IPS-20b (cell line): ENCODE results near the gene ZDHHC4.
A peak's percentile ranks its signal among the peaks of the same experiment; 100 is the strongest.

Experiments used
- H3K27ac ChIP-seq: one replicate; pipeline ENCODE4 v1.5.1; 2013; ENCODE audit warnings: low read length
- H3K27me3 ChIP-seq: 2 replicates; pipeline ENCODE4 v1.6.1; 2013; ENCODE audit warnings: mild to moderate bottlenecking, low read length, inconsistent platforms; ENCODE audit not compliant: insufficient read depth
- H3K36me3 ChIP-seq: 2 replicates; pipeline ENCODE4 v1.6.1; 2013; ENCODE audit warnings: low read depth, mild to moderate bottlenecking, inconsistent platforms, low read length, moderate library complexity; ENCODE audit not compliant: insufficient read depth
- H3K4me1 ChIP-seq: 2 replicates; pipeline ENCODE4 v1.6.1; 2013; ENCODE audit warnings: mild to moderate bottlenecking, control low read depth, inconsistent platforms, low read length, moderate library complexity; ENCODE audit not compliant: insufficient read depth
- H3K4me3 ChIP-seq: 2 replicates; pipeline ENCODE4 v1.5.1; 2013; ENCODE audit warnings: mild to moderate bottlenecking, low read length, inconsistent platforms
- H3K9ac ChIP-seq: 2 replicates; pipeline ENCODE4 v1.6.1; 2013; ENCODE audit warnings: low read depth, mild to moderate bottlenecking, inconsistent platforms, low read length, moderate library complexity
- H3K9me3 ChIP-seq: 2 replicates; pipeline ENCODE4 v1.6.1; 2013; ENCODE audit warnings: mild to moderate bottlenecking, low read depth, low read length, inconsistent platforms; ENCODE audit not compliant: insufficient read depth

Gene ZDHHC4

DNA sequence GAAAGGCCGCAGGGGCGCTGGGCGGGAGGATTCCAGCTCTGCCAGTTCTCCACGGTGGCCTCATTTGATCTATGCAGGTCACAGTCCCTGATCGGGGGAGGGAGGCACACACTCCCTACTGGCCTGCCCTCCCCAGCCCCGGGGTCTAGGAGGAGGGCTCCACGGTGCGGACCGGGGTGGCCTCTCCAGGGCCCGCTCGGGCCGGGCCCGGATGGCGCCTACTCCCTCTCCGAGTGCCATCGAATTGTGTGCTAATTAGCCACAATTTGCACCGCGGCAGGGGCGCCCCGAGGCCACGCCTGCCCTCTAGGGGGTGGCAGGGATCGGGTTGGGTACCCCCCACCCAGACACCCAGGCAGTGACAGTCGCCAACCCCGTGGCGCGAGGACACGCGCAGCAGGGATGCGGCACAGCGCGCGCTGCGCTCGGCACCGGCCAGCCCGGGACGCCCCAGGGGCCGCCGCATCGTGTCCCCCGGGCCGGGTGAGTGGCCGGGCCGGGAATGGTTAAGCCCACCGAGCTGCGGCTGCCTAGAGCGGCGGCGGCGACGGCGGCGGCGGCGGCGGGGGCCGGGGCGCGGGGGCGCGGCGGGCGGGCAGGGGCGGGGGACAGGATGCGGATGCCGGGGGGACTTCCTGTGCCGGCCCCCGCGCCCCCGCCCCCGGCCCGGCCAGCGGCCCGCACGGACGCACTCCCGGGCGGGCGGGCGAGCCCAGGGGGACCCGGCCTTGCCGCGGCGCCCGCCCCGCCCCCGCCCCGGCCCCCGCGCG, 37.9 kb downstream of the ZDHHC4 start, which contains the start of gene ZNF853:
TSS of gene ZNF853 (plus strand) at position 658 of the 770 bp plus-strand sequence. CDS start 565 bp downstream, outside the sequence.
- peak within 1 kb of the TSS; percentile 76 for H3K4me3 ChIP-seq
- no peak within 1 kb of the TSS for H3K27ac ChIP-seq
- peaks cover 11% of the 10 kb centered on the region; the same call in 1 of the 2 replicates for H3K27me3 ChIP-seq
- H3K9me3 ChIP-seq, result no peaks in the 10 kb centered on the region
- peaks cover 6% of the 10 kb centered on the region; the same call in 1 of the 2 replicates for H3K36me3 ChIP-seq
- H3K9ac ChIP-seq, result peak within 1 kb of the TSS; percentile 63; the same call in 1 of the 2 replicates
- H3K4me1 ChIP-seq, result peaks cover 11% of the 10 kb centered on the region

DNA sequence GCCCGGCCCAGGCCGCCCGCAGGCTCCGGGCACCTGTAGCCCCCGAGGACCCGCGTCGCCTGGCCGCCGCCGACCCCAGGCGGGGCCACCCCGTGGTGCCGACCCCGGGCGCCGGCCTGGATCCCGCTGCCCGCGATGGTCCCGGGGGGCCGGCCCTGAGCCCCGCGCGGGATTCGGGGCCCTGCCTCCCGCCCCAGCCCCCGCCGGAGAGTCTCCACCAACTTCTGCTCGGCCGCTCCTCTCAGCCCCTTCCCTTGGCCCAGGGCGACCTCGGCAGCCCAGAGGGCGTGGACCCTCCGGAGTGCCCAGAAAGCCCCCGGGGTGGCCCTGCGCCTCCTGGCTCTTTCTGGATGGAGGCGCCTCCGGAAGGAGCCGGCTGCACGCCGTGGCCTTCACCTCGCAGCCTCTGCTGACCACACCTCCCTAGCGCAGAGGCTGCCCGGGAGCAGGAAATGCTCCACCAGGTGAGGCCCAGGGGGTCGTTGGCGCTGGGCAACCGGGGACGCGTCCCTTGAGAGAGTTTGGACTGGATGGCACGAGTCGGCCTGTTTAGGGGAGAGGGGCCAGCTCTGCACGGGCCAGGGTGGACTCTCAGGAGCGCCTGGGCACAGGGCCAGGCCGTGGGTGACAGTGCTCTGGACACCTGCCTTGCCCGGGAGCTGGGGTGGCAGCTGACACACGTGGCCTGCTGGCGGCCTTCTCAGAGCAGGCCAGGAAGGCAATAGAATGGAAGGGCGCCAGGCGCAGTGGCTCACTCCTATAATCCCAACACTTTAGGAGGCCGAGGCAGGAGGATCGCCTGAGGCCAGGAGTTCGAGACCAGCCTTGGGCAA, 38.7 kb downstream of the ZDHHC4 start:
- Histone ChIP-seq H3K9ac (no peak overlapping the region; the same call in 1 of the 2 replicates), H3K27ac (no peak overlapping the region), H3K4me3 (peak overlapping the region; percentile 70; the same call in 1 of the 2 replicates), H3K4me1 (peaks cover 11% of the 10 kb centered on the region), H3K9me3 (no peaks in the 10 kb centered on the region), H3K27me3 (peaks cover 11% of the 10 kb centered on the region; the same call in 1 of the 2 replicates), H3K36me3 (peaks cover 6% of the 10 kb centered on the region; the same call in 1 of the 2 replicates)

DNA sequence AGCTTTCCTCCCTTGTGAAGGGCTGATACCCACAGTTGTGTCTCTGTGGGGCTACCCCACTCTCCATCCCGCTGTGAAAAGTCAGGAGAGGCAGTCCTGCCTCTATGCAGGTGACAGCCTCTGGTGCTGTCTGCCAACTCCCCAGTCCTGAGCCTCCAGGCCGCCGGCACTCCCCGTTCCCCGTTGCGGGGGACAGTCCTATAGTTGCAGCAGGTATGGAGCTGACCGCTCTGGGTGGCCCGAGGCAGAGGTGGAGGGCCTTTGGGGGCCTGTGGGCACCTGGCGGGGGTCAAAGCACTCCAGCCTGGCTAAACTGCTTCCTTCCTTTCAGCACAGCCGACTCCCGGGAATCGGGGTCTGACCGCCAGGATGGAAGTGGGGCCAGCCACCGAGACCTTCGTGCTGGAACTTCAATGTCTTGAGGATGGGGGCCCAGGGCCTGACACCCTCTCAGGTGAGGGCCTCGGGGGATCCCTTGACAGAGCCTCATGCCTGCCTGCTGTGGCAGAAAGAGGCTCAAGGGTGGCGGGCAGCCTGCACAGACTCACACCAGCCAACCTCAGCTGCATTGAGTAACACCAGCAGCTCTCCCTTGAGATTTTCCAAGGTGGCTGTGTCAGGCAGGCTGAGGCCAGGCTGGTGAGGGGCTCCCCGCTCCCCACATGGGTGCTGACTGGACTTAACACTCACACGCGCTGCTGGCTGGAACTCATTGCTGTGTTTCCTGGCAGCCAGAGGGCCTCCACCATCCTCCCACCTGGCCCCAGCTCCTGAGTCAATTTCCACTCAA, 39.8 kb downstream of the ZDHHC4 start:
- Histone ChIP-seq H3K9ac (no peak overlapping the region), H3K27ac (no peak overlapping the region), H3K9me3 (no peaks in the 10 kb centered on the region), H3K4me1 (peaks cover 11% of the 10 kb centered on the region), H3K27me3 (peaks cover 11% of the 10 kb centered on the region; the same call in 1 of the 2 replicates), H3K4me3 (no peak overlapping the region), H3K36me3 (peaks cover 15% of the 10 kb centered on the region)

DNA sequence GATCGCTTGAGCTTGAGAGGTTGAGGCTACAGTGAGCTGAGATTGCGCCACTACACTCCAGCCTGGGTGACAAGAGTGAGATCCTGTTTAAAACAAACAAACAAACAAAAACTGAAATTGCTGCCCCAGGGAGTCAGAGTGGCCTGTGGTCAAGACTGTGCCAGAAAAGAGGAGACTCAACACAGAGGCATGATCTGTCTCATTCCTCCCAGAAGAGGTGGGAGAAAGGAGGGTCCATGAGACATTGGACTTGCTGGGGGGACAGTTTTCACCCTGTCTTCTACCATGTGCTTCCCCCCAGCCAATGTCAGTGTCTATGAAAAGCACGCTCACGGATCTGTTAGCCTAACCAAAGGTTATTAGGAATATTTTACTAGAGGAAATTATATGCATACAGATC, 41.4 kb downstream of the ZDHHC4 start:
- Histone ChIP-seq H3K9me3 (no peaks in the 10 kb centered on the region), H3K4me3 (no peak overlapping the region), H3K9ac (no peak overlapping the region), H3K4me1 (peaks cover 11% of the 10 kb centered on the region), H3K36me3 (peaks cover 23% of the 10 kb centered on the region), H3K27me3 (peaks cover 11% of the 10 kb centered on the region; the same call in 1 of the 2 replicates), H3K27ac (no peak overlapping the region)

DNA sequence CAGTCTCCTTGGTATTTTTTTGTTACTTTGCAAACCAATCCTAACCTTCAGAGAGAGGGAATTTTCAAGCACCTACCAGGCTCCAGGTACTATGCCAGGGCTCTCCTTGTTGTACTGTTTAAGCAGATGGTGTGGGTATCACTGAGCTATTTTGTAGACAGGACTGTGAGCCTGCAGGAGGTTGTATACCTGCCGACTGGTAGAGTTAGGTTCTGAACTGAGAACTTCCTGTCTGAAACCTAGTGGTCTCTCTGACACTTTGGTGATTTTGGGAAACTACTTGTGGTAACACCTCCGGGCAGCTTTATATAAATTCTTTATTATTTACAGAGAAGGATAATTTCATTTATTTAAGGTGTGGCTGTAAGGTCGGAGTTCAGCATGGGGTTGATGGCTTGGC, 42.7 kb downstream of the ZDHHC4 start:
- H3K27me3 ChIP-seq, result no peaks in the 10 kb centered on the region
- H3K4me1 ChIP-seq, result no peaks in the 10 kb centered on the region
- peaks cover 23% of the 10 kb centered on the region for H3K36me3 ChIP-seq
- H3K4me3 ChIP-seq, result no peak overlapping the region
- H3K9ac ChIP-seq, result no peak overlapping the region
- no peak overlapping the region for H3K27ac ChIP-seq
- no peaks in the 10 kb centered on the region for H3K9me3 ChIP-seq

DNA sequence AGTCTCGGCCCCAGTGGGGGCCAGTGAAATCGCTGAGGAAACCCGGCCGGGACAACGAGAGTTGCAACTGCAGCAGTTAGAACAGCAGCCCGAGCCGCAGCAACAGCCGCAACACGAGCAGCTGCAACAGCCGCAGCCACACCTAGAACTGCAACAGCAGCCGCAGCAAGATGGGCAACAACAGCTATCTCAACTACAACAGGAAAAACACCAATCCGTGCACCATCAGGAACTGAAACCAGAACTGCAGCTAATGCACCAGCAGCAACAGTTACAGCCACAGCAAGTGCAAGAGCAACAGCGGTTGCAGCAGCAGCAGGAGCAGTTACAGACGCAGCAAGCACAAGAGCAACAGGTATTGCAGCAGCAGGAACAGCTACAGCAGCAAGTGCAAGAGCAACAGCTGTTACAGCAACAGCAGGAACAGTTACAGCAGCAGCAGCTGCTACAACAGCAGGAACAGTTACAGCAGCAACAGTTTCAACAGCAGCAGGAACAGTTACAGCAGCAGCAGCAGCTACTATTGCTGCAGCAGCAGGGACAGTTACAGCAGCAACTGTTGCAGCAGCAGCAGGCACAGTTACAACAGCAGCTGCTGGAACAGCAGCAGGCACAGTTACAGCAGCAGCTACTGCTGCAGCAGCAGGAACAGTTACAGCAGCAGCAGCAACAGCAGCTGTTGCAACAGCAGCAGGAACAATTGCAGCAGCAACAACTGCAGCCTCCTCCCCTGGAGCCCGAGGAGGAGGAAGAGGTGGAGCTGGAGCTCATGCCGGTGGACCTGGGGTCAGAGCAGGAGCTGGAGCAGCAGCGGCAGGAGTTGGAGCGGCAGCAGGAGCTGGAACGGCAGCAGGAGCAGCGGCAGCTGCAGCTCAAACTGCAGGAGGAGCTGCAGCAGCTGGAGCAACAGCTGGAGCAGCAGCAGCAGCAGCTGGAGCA, 44.2 kb downstream of the ZDHHC4 start:
- H3K27ac ChIP-seq, result no peak overlapping the region
- no peak overlapping the region for H3K9ac ChIP-seq
- H3K9me3 ChIP-seq, result no peaks in the 10 kb centered on the region
- peaks cover 23% of the 10 kb centered on the region for H3K36me3 ChIP-seq
- H3K4me1 ChIP-seq, result no peaks in the 10 kb centered on the region
- H3K27me3 ChIP-seq, result no peaks in the 10 kb centered on the region
- no peak overlapping the region for H3K4me3 ChIP-seq

DNA sequence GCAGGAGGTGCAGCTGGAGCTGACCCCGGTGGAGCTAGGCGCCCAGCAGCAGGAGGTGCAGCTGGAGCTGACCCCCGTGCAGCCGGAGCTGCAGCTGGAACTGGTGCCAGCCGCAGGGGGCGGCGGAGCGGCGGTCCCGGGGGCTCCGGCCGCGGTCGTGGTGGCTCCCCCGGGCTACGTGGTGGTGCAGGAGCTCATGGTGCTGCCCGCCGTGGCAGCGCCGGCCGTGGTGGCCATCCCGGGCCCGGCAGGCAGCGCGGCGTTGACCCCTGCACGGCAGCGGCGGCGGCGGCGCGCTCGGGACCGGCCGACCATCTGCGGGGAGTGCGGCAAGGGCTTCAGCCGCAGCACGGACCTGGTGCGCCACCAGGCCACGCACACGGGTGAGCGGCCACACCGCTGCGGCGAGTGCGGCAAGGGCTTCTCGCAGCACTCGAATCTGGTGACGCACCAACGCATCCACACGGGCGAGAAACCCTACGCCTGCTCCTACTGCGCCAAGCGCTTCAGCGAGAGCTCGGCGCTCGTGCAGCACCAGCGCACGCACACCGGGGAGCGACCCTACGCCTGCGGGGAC, 45.0 kb downstream of the ZDHHC4 start:
- Histone ChIP-seq H3K36me3 (peaks cover 23% of the 10 kb centered on the region), H3K9ac (no peak overlapping the region), H3K27me3 (no peaks in the 10 kb centered on the region), H3K9me3 (no peaks in the 10 kb centered on the region), H3K4me1 (no peaks in the 10 kb centered on the region), H3K27ac (no peak overlapping the region), H3K4me3 (no peak overlapping the region)

DNA sequence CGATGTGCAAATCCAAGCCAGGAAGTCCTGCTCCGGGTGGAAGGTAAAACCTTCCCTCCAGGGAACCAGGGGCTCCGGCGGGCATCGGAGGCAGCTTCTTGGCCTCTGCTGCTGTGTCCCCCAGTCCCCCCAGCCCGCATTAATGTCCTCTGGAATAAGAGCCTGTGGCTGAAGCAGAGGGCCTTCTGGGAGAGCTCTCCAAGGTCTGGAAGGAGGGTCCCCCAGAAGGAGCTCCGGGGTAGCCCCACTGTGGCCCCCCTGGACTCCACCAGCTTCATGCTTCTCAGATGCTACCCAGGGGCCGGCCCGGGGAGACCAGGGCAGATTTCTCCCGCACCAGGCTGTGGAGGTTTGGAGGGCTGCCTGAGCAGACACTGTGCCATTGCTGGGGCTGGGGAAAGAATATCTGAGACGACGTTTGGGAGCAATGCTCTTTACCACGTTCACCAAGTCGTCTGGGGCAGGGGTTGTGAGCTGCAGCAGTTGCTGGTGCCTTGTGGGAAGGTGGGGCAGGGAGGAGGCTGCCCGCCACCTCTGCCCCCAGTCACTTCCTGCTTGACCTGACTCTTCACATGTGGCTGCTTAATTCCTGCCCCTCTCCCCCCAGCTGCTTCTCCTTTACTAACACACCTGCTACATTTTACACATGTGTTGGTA, 46.5 kb downstream of the ZDHHC4 start:
- H3K9me3 ChIP-seq, result no peaks in the 10 kb centered on the region
- no peak overlapping the region for H3K27ac ChIP-seq
- H3K36me3 ChIP-seq, result peaks cover 17% of the 10 kb centered on the region
- no peak overlapping the region for H3K4me3 ChIP-seq
- H3K9ac ChIP-seq, result no peak overlapping the region; the same call in 1 of the 2 replicates
- H3K4me1 ChIP-seq, result no peaks in the 10 kb centered on the region
- H3K27me3 ChIP-seq, result no peaks in the 10 kb centered on the region

DNA sequence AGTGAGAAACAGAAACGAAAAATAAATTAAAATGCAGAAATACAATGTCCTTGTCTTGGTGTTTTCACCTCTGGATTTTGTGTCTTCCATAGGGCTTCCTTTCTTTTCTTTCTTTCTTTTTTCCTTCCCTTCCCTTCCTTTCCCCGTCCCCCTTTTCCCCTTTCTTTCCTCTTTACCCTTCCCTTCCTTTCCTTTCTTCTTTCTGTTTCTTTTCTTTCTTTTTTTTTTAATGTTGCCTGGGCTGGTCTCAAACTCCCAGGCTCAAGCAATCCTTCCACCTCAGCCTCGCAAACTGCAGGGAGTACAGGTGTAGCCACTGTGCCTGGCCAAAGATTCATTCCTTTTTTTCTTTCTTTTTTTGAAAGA, 47.0 kb downstream of the ZDHHC4 start:
- Histone ChIP-seq H3K9me3 (no peaks in the 10 kb centered on the region), H3K4me1 (no peaks in the 10 kb centered on the region), H3K9ac (no peak overlapping the region; the same call in 1 of the 2 replicates), H3K4me3 (no peak overlapping the region), H3K36me3 (peaks cover 17% of the 10 kb centered on the region), H3K27me3 (no peaks in the 10 kb centered on the region), H3K27ac (no peak overlapping the region)

DNA sequence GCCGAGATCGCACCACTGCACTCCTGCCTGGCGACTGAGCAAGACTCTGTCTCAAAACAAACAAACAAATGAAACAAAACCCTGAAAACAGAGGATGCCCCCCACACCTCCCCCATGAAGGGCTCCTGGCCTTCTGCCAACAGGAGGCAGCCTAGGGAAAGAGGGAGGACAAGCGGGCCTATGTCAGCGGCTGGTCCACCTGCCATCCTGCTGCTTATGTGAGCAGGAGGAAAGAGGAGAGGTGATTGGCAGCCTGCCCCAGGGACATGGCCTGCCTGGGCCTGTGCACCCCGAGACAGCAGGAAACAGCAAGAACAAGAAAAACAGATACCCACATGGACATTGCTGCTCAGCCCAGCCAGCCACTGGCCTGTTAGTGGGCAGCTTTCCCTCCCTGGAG, 50.8 kb downstream of the ZDHHC4 start:
- Histone ChIP-seq H3K27me3 (no peaks in the 10 kb centered on the region), H3K27ac (no peak overlapping the region), H3K4me3 (no peak overlapping the region), H3K4me1 (no peaks in the 10 kb centered on the region), H3K9me3 (no peaks in the 10 kb centered on the region), H3K36me3 (peaks cover 5% of the 10 kb centered on the region), H3K9ac (no peak overlapping the region)
